ENCODE measurements around the gene SLAMF6.

- no peak for TF ChIP-seq ATF3 (IDR thresholded peaks at IDR 0.05; ENCODE audit: borderline replicate concordance, extremely low read depth, low read depth, low read length)
- TF ChIP-seq EZH2 (IDR thresholded peaks at IDR 0.05; ENCODE audit: borderline replicate concordance, control insufficient read depth, low read depth, low read length), result no peak
- no peak for TF ChIP-seq CBX5 (IDR thresholded peaks at IDR 0.05; ENCODE audit: low read depth)
- TF ChIP-seq CTCF (IDR thresholded peaks at IDR 0.05 in 2 of 3, conservative IDR thresholded peaks at IDR 0.05 in 1 of 3; ENCODE audit: control insufficient read depth in 2 of 3, extremely low read depth in 1 of 3, insufficient read depth in 1 of 3, low read depth in 3 of 3, low read length in 3 of 3), result no peak
- no peak for TF ChIP-seq FOS (IDR thresholded peaks at IDR 0.05; ENCODE audit: borderline replicate concordance, extremely low read depth, insufficient read length)
- no peak for TF ChIP-seq NR2C2 (IDR thresholded peaks at IDR 0.05; ENCODE audit: borderline replicate concordance, control insufficient read depth, insufficient read length, low read depth)
- no peak for TF ChIP-seq POLR2A (IDR thresholded peaks at IDR 0.05; ENCODE audit: low read depth, low read length)
- no peak for TF ChIP-seq POLR2AphosphoS5 (IDR thresholded peaks at IDR 0.05; ENCODE audit: low read length)
- TF ChIP-seq EGR1 (IDR thresholded peaks at IDR 0.05; ENCODE audit: borderline replicate concordance in 1 of 2, low read depth in 2 of 2, low read length in 2 of 2), result no peak
Observed at GRCh38 chr1:160488347-160489058, 34.6 kb downstream of the SLAMF6 start.
